GM20431 (cell line): ENCODE measurements around the gene DEPDC1.
"Not testable (repeated sequence)": the region's sequence is repeated elsewhere in the genome, so short reads cannot be mapped to it uniquely, and the experiment has no call there.

Experiments
- in situ Hi-C: fragments of 300-500 bp; cut with MseI, MboI; formaldehyde crosslinking; loops from one replicate; pipeline ENCODE4 v1.15.0; 2020; ENCODE audit warnings: low sequenced_read_pairs; ENCODE audit not compliant: unreplicated experiment

DEPDC1 gene

DNA sequence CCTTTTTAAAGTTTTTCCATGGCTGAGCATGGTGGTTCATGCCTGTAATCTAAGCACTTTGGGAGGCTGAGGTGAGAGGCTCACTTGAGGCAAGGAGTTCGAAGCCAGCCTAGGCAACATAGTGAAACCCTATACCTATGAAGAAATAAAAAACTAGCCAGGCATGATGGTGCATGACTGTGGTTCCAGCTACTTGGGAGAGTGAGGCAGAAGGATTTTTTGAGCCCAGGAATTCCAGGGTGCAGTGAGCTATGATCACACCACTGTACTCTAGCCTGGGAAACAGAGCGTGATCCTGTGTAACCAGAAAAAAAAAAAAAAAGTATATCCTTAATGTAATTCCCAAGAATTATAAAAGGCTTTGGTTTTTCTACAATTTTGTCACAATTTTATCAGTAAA lies 17.4 kb downstream of the DEPDC1 start:
- in situ Hi-C loops = no loop called here

DNA sequence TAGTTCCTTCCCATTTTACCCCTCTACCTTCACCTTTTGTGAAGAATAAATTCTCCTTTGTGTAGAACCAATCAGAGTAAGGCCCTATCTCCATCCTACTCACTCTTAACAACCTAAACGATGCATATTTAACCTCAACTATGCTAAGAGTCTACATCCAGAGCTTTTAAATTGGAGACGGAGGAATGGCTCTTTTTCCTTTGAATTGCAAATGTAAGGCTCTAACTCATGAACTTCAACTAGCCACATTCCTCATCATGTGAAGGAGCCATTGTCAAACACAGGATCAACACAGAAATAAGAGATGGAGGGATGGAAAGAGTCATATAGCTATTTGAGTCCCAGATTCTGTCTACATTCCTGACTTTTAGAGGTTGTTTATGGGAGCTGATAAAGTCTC lies 18.2 kb downstream of the DEPDC1 start:
- in situ Hi-C loops = no loop called here

DNA sequence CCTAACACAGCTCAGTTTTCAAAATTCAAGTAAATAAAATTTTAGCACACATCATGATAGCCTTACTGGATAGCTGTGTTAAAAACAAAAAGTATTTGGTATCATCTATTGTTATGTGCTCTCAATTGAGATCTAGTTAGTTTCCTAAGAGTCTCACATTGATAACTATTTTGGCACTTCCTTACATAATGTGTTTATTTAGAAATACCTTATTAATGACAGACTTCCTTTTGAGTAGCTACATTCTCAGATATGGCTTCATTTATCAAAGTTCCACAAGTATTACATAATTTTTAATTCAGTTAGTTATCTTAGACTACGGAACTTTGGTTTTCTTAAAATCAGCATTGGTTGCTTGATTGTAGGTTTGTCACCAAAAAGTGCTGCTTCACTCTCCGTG lies 20.3 kb downstream of the DEPDC1 start:
- in situ Hi-C loops = not testable (repeated sequence)

DNA sequence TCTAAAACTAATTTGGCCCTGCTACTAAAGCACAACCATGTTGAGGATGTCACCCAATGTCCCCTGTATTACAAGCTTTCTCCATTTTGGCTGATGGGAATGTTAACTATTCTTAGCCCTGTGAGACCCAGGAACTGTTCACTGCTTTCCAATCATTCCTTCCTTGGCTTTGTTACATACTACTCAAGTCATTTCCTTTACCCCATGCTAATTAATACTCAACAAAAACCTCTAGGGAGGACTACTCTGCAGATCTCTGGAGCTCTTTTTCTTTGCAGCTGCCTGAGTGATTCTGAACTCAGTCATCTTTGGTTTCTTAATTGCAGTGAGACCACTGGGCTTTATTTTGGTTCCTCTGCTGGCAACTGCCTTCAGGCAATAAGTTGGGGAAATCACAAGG lies 23.8 kb downstream of the DEPDC1 start:
- in situ Hi-C loops = no loop called here

DNA sequence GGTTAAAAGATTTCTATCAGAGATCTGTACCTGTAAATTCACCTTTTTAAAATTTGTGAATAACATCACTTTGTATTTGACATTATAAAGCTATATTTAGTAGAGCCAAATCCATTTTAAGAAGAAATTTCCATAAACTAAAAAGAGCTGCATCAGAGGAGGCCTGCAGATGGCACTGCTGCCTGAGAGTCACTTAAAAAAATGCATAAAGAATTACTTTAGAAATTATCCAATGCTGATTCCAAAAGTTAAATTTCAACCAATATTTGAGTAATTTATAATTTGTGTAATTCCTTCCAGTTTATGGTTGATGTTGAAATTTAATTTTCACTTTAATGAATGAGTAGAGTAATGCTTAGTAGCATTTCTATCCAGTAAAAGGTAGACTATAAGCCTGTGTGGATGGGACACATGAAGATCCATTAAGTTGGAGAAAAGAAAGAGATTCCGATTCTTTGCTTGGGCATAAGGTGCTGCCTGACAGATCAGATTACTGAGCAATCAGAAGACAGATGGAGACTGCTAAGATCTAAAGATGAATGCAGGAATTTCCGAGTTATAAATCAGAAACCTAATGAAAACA lies 26.4 kb downstream of the DEPDC1 start:
- in situ Hi-C loops = no loop called here

DNA sequence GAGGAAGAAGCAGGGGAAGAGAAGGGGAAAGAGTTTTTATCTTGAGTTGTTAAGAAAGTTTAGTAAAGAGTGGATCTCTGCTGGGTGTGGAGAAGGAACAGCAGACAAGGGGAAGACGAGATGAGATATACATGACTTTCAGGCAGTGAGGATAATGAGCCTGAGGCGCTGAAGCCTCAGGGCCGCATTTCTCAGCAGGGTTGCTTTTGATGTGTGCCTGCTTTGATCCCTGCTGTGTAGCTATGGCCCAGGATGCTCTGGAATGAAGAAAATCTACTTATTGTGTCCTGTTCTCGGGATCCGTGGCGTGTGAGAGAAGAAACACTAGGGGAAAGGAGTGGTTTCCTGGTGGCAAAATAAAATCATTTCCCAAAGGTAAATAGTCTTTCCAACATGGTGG lies 32.0 kb downstream of the DEPDC1 start:
- in situ Hi-C loops = no loop called here

DNA sequence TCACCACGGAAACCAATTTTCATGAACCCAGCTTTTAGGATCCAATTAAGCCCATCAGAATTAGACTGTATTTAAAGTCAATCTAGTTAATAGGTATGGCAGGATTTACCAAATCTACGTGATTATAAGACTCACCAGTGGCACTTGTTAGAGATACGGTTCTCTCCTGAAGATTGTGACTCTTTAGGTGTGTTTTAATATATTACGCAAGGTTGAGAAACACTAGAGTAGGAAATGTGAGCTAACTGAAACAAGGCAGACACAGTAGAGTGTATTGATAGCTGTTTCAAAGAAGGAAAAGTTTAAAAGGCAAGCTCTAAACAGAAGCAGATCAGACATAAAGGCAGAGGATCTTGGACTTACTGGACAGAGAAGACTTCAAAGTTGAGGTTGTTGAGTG lies 35.9 kb downstream of the DEPDC1 start:
- in situ Hi-C loops = no loop called here

DNA sequence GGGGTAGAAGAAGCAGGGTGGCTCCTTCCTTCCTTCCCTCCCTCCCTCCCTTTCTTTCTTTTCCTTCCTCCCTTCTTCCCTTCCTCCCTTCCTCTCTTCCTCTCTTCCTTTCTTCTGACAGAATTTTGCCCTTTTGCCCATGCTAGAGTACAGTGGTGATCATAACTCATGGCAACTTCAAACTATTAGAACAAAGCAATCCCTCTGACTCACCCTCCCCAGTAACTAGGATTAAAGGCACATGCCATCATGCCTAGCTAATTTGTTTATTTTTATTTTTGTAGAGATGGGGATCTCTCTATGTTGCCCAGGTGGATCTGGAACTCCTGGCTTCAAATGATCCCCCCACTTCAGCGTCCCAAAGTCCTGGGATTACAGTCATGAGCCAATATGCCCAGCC lies 37.1 kb downstream of the DEPDC1 start:
- in situ Hi-C loops = no loop called here

DNA sequence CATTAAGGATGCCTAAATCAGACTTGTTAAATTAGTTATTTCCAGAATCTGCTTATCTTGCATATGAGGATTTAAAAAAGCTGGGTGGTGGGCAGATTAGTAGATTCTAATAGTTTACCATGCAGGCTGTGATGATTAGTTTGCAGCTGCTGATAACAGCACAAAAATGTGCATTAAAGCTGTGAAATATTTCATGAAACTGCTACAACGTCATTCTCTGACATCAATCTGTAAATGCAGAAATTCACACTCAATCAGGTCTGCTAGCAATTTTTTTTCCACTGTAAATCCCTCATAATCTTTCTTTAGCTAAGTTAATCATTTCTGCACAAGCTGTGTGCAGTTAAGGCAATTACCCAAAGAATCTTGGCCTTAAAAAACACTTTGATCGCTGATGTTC lies 37.8 kb downstream of the DEPDC1 start:
- in situ Hi-C loops = no loop called here

DNA sequence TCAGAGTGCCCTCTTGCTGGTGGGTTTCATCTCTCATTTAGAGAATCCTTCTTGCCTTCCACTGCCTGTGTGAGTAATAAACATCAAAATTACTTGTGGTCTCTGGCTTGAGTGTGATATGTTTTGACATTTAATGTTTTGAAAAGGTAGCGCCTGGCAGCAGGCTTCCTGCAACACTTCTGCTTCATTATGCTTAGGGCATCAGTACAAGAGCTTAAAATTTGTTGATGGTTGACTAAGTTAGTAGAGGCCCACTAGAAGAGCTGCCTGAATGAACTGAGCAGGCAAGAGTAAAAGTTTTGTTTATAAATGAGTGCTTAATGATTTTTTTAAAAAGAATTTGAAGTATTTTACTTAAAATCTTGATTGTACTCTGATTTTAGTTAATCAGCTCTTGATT lies 40.7 kb downstream of the DEPDC1 start:
- in situ Hi-C loops = no loop called here

DNA sequence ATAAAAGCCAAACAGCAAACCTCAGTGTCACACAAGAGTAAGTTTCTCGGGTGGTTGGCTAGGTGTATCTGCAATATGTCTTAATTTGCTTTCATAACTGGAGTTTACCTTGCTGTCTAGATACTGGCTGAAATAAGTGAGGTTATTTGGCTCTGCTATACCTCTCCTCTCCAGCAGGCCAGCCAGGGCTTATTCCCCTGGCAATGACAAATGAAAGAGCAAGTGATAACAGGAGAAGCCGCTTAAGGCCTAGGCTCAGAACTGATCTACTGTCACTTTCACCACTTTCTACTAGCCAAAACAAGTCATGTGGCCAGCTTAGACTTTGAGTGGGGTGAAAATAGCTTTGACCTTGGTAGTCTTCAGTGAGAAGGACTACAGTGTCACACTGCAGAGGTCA lies 42.3 kb downstream of the DEPDC1 start:
- in situ Hi-C loops = no loop called here

DNA sequence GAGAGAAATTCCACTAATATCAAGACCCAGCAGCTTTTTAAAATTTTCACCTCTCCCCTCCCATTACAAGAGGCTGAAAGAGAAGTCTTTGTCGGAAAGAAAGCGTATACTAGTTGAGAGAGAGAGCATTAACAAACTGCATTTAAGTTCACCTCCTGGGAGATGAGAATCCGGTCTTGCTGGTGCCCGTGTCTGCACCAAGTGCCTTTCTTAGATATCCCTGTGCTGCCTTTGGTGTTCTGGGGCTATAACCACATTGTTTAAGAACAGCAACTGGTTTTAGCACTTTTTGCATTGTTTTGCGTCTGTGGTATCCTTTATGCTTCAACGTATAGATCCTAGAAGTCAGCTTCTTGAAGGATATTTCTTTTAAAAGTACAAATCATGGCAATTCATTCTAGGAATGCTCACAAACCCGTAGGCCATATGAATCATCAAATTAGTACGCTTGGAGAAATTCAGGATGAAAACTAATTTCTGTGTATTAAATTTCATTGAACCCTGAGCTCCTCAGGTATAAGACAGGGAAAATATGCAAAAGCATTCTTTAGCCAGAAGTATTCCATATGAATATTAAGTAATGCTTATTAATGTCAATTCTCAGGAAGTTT lies 43.7 kb downstream of the DEPDC1 start:
- in situ Hi-C loops = no loop called here

DNA sequence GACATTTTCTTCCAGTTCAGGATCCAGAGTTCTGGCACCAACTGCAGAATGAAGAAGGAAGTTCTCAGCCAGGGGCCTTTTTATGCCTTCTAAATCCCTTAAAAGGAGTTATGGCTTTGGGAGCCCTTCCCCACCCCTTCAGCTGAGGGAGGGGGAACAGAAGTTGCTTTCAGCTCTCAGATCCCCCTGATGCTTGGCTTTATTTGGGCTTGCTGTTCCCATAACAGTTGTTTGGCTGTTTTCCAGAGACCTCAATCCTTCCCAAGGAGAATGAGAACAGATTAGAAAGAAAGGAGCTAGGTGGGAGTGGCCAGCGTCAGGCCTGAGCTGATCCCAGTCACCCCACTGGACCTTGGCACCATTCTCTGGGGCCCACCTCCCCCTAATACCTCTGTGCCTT lies 47.0 kb downstream of the DEPDC1 start, which contains the start of gene RPE65:
RPE65 (minus strand) TSS at position 54 of the 400 bp plus-strand sequence; CDS start at position 5, 49 bp downstream.
- in situ Hi-C loops = no loop called here

DNA sequence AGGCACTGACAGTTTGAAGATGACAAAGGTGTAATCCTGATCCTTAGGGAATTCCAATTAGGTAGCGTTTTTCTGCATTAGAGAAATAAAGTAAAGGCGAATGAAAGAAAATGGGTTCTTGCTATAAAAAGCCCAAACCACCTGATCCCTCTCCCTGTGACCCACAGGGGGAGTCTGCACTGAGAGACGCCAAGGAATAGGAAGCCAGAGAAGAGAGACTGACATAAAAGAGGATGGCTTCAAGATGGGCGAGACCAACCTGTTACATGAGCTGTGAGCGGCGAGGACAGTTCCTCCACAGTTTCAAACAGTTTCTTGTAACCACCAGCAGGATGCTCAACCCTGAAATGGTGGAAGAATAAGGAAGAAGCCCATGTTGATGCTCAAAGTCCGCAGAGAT lies 48.5 kb downstream of the DEPDC1 start:
- in situ Hi-C loops = no loop called here

DNA sequence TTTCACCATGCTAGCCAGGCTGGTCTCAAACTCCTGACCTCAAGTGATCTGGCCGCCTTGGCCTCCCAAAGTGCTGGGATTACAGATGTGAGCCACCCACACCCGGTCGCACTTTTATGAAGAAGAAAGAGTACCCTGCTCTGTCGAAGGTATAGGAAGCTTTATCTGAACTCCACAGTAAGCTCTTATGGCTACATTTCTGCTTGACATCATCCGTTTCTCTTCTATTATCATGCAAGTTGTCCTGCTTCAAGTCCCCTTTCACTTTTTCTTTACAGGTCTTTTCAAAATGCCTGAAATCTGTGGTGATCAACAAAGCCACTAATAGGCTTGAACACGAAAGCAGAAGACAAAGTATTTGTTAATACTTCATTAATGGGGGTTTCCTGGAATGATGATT lies 51.2 kb downstream of the DEPDC1 start:
- in situ Hi-C loops = no loop called here

DNA sequence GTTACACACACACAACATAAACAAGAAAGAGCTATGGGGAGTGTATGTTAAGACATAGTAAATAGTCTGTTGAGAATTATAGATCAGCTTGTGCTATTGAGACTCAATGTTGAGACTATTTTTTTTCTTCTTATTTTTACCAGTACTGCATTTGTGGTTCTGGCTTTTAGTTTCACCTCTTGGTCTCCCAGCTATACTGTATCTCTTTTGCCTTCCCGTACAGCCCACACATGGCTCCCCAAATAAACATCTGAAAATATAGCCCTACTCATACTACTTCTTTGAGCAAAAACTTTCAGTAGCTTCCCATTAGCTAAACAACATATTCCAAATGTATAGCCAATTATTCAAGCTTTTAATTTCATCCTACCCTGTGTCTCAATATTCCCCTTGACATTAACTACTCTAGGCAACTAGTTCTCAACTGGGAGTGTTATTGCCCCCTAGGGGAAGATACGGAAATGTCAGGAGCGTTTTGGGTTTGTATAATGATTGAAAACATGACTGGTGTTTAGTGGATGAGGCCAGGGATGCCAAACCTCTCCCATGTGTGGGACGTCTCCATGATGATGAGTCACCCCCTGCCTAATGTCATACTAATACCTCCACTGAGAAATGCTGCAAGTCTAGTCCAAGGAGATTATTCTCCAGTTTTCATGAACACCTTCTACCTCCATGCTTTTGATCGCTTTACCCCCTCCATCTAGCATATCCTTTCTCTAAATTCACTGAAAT lies 53.9 kb downstream of the DEPDC1 start:
- in situ Hi-C loops = no loop called here

DNA sequence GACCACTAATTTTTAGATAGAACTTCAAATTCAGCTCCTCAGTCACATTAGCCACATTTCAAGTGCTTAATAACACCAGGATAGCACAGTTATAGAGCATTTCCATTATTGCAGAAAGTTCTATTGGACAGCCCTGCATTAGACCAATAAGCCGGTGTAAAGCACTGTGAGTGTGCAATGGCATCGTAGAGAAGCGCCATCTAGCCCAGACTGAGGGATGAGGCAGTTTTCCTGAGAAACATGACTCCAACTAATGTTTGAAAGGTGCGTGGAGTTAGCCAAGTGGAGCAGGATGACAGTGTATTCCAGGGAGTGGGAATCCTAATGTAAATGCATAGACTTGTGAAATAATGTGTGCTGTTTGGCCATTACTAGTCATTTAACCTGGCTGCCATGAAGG lies 54.9 kb downstream of the DEPDC1 start:
- in situ Hi-C loops = no loop called here

DNA sequence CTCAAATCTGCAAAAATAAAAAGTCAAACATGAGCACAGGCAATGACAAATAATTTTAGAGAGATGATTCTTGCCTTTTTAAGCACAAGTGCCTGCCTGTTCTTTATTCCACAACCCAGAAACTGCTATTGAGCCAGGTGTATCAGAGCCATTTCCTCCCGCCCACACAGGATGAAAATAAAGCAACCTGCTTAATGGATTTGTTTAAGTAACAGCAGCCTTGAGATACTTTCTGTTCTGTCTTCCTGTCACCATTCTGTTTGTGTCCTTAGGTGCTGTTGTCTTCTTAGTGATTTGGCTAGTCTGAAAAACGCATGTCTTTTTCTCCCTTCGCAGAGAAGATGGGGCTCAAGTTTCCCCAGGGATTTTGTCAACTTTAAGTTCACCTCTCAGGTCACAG lies 58.6 kb downstream of the DEPDC1 start:
- in situ Hi-C loops = no loop called here

DNA sequence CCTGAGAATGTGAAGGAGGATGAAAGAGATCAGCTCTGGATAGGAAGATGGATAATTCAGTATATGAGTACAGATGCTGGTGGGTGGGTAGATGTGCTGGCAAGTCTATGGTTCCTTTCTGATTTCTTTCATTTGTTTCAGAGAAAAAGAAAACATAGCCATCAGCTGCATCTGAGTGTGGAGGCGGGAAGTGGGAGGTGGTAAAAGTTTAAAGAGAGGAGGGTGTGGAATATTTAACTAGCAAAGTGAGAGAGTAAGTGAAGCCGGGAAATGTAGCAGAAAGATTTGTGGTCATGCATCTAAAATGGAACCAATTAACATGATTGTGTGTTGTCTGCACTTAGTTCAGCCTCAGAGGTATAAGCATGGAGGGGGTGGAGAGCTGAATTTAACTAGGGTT lies 63.5 kb downstream of the DEPDC1 start:
- in situ Hi-C loops = no loop called here

DNA sequence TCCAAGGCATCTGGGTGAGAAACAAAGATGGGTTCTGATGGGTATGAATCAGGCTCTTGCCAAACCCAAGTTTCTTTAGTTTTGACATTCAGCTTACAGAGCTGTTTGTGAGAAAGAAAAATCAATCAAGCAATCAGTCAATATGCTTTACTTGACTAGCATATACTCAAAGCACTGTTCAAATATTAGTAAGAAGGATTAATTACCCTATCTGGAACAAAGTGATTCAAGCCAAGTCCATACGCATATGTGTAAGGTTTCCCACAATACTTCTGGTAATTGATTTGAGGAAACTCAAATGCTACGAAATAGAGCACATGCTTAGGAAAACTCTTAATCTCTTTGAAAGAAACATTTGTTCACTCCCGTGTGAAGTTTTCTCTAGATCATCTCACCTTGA lies 65.8 kb downstream of the DEPDC1 start:
- in situ Hi-C loops = no loop called here

DNA sequence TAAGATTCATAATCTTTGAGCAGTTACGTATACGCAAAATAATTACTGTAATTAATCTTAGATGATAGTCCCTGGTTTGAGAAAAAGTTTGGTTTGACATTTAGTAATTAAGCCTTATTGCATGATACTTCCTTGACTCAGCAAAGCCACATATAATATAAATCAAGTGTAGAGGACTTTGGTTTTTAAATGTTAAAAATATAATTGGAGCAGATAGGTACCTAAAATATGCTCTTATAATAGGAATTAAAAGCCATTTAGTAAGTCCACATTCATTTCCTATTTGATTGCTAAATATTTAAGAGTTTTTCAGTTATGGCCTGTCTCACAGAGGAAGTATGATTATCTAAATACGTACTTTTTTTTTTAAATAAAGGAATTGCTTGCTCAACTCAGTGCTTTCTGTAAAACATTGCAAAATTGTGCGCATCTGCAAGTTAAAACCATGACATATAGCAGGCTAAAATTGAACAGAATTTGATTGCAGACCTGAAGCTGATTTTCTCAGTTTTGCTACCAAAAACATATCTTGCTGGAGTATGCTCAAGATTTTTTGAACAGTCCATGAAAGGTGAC lies 67.6 kb downstream of the DEPDC1 start:
- in situ Hi-C loops = no loop called here
